ENCODE data around the gene NKG7. TPM values are rescaled to one million over a fixed set of nuclear protein-coding genes. Genes with fewer than 3 reads are reported as not detected.

Gene NKG7
- total and polyA plus RNA-seq, 11 donors: 1.0 to 31.2 (median 2.4) TPM; not detected in 2

DNA sequence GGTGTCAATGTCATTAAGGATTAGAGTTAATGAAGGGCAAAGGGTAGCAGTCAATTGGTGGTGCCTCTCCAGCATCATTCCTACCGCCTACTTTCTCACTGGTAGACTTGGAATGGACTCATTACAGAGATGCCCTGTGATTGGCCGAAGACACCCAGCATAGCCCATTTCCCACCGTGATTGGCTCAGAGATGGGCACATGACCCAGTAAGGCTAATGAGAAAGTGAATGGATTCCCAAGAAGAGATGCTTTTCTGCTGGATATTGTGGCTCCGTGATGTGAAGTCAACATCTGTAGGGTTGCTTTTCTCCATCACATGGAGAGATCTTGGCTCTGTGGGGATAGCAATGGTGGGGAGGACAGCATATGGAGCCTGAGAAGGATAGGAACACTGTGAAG lies 42.1 kb downstream of the NKG7 start:
- H3K27ac ChIP-seq: no peak overlapping the region
- no peak for DNase-seq
- ATAC-seq: no peak
- peaks cover 0 to 5% (median 0%) of the 10 kb centered on the region in 12 donors for H3K9me3 ChIP-seq
- peaks cover 24 to 65% (median 43%) of the 10 kb centered on the region in 9 donors for H3K27me3 ChIP-seq
- intact Hi-C loops (cut with DNase I): loop anchor here in 4 of 10 donors (10.0 kb wide), 3 partner anchors 64 to 324 kb away; partner anchors contain the start of gene C19orf84 (in 2 of the 4)
- H3K36me3 ChIP-seq: peaks cover 0 to 3% (median 0%) of the 10 kb centered on the region in 9 donors
- H3K4me3 ChIP-seq: no peak overlapping the region
- peaks cover 0 to 17% (median 4%) of the 10 kb centered on the region in 12 donors for H3K4me1 ChIP-seq
- 92 to 97% (median 94%) methylated on average over 4 of the region's 4 CpGs for WGBS, 4 donors
- no peak for TF ChIP-seq POLR2A (IDR thresholded peaks at IDR 0.05)
- TF ChIP-seq, protein P1, sequence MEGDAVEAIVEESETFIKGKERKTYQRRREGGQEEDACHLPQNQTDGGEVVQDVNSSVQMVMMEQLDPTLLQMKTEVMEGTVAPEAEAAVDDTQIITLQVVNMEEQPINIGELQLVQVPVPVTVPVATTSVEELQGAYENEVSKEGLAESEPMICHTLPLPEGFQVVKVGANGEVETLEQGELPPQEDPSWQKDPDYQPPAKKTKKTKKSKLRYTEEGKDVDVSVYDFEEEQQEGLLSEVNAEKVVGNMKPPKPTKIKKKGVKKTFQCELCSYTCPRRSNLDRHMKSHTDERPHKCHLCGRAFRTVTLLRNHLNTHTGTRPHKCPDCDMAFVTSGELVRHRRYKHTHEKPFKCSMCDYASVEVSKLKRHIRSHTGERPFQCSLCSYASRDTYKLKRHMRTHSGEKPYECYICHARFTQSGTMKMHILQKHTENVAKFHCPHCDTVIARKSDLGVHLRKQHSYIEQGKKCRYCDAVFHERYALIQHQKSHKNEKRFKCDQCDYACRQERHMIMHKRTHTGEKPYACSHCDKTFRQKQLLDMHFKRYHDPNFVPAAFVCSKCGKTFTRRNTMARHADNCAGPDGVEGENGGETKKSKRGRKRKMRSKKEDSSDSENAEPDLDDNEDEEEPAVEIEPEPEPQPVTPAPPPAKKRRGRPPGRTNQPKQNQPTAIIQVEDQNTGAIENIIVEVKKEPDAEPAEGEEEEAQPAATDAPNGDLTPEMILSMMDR (IDR thresholded peaks at IDR 0.05): no peak

DNA sequence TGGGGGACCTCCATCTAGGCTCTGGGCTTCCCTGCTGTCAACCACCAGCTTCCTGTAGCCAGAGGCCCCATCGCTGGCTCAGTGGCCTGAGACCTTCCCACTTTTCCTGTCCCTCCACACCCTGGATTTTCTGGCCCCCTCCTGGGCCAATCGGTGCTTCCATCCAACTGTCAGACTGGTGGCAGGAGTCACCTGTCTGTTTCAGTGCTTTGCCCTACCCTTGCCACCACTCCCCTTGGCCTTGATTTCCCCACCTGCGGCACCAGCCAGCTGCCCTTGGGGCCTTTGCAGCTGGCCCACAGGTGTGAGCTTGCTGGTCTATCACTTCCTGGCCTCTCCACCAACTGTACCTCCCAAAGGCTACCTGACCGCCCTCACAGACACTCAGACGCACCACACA lies 43.0 kb downstream of the NKG7 start:
- intact Hi-C loops (cut with DNase I): no loop called here
- no peak for TF ChIP-seq POLR2A (IDR thresholded peaks at IDR 0.05)
- TF ChIP-seq, protein P1 (IDR thresholded peaks at IDR 0.05): no peak
- no peak for DNase-seq

DNA sequence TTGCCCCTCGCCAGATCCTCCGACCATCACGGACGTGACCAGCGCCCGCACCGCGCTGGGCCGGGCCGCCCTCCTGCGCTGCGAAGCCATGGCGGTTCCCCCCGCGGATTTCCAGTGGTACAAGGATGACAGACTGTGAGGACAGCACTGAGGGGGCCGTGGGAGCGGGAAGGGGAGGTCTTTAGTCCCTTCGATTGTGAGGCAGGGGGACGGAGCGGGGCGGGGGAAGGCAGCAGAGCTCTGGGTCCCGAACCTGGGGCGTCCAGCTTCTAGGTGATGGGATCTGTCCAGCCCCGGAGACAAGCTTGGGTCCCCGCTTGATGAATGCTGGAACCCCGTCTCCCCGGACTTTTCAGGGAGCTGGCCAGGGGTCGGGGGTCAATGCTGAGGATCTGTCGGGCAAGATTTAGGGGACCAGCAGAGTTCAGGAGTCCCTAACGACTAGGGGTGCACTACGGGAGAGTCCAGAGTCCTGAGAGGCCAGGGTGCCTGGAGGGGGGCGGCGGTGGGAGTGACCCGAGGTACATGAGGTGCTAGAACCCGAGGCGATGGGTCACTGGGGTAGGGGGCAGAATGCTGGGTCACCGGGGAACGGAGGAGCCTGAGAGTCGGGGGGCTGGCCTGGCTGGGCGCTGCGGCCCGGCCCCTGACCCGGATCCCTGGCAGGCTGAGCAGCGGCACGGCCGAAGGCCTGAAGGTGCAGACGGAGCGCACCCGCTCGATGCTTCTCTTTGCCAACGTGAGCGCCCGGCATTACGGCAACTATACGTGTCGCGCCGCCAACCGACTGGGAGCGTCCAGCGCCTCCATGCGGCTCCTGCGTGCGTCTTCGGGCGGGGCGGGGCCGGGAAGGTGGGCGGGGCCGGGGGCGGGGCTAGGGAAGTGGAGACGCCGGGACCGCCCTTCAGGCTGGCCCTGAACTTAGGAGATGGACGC lies 45.1 kb downstream of the NKG7 start:
- Histone ChIP-seq H3K27me3 (peaks cover 24 to 78% (median 46%) of the 10 kb centered on the region in 9 donors), H3K9me3 (peaks cover 0 to 5% (median 0%) of the 10 kb centered on the region in 12 donors), H3K36me3 (peaks cover 0 to 3% (median 0%) of the 10 kb centered on the region in 9 donors), H3K27ac (no peak overlapping the region), H3K4me3 (peak overlapping the region in 8 of 12 donors; percentile 7 to 44 (median 29)), H3K4me1 (peaks cover 0 to 17% (median 4%) of the 10 kb centered on the region in 12 donors)
- ATAC-seq (peak in 3 of 4 donors; percentile 48 to 77 (median 69)), DNase-seq (peak in 4 of 5 donors; percentile 30 to 63 (median 50))
- intact Hi-C loops (cut with DNase I): no loop called here
- TF ChIP-seq POLR2A (IDR thresholded peaks at IDR 0.05): no peak
- TF ChIP-seq, protein P1 (IDR thresholded peaks at IDR 0.05): peak in 3 of 12 donors; percentile 15 to 23 (median 20)
- WGBS, 4 donors: 2 to 4% (median 3%) methylated on average over 42 to 75 of the region's 75 CpGs

More for the DNA sequence above, 43.0 kb downstream of the NKG7 start:
- H3K36me3 ChIP-seq: peaks cover 0 to 3% (median 0%) of the 10 kb centered on the region in 9 donors
- peaks cover 0 to 17% (median 4%) of the 10 kb centered on the region in 12 donors for H3K4me1 ChIP-seq
- H3K27me3 ChIP-seq: peaks cover 24 to 65% (median 43%) of the 10 kb centered on the region in 9 donors
- no peak overlapping the region for H3K4me3 ChIP-seq
- no peak overlapping the region for H3K27ac ChIP-seq
- 86 to 90% (median 89%) methylated on average over 5 of the region's 5 CpGs for WGBS, 4 donors
- no peak for ATAC-seq
- H3K9me3 ChIP-seq: peaks cover 0 to 5% (median 0%) of the 10 kb centered on the region in 12 donors
